Measurements from ENCODE around the gene SORCS3. TPM values are rescaled to one million over a fixed set of nuclear protein-coding genes. Genes with fewer than 3 reads are reported as not detected.

Gene SORCS3
- total RNA-seq, 1 experiment from 2014 or later = 0.04 TPM

DNA sequence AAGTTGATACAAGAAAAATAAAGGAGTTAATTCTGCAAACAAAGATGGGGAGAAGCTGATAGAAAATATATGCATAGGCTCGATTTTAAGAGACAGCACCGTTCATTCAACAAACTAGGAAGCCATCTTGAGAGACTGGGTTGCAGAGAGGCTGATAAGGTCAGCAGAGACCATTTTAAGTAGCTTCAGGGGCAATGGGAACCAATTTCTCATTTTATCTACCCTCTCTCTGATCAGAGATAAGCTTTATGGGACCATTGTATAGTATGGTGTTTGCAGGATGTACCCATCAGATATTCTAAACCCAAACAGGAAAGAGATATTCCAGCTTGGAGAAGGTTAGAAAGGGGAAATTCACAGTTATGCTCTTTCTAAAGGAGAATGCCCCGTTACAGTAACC lies 499.5 kb downstream of the SORCS3 start:
- Mint-ChIP-seq H3K4me1 (peaks cover 2 to 5% of the 10 kb centered on the region in 2 experiments), H3K9me3 (no peaks in the 10 kb centered on the region), H3K27me3 (ENCODE audit: low read depth) (no peaks in the 10 kb centered on the region), H3K4me3 (no peak overlapping the region), H3K36me3 (ENCODE audit: insufficient read depth in 1 of 3, low read depth in 3 of 3) (no peaks in the 10 kb centered on the region), H3K27ac (no peak overlapping the region)
- Histone ChIP-seq H2BK15ac (ENCODE audit: low read depth, low read length) (no peak overlapping the region), H4K5ac (ENCODE audit: insufficient read length, low read depth, low read length) (no peak overlapping the region), H3K23ac (ENCODE audit: insufficient read length, low read depth, low read length) (no peak overlapping the region), H2BK5ac (ENCODE audit: insufficient read length, low read length) (no peak overlapping the region), H3K79me1 (ENCODE audit: insufficient read depth, low read depth, low read length, poor library complexity, severe bottlenecking) (no peaks in the 10 kb centered on the region), H3K14ac (ENCODE audit: insufficient read depth, low read length) (no peak overlapping the region), H2BK12ac (ENCODE audit: insufficient read length, low read depth, low read length) (no peak overlapping the region), H3K4ac (ENCODE audit: low read depth, low read length) (no peak overlapping the region), H4K20me1 (ENCODE audit: control insufficient read depth, insufficient read depth, insufficient read length) (no peaks in the 10 kb centered on the region), H3K27ac (ENCODE audit: insufficient read length, low read depth, low read length) (no peak overlapping the region), H3K9ac (ENCODE audit: extremely low read depth, insufficient read length, low read length) (no peak overlapping the region), H3K4me1 (ENCODE audit: insufficient read depth, low read length) (no peaks in the 10 kb centered on the region), H3K18ac (ENCODE audit: insufficient read length, low read depth, low read length) (no peak overlapping the region), H3K79me2 (ENCODE audit: insufficient read depth, low read length) (no peaks in the 10 kb centered on the region), H3K4me2 (ENCODE audit: insufficient read depth, insufficient read length, low read length) (no peak overlapping the region), H2BK120ac (ENCODE audit: low read depth, low read length, poor library complexity, severe bottlenecking) (no peak overlapping the region), H4K8ac (replicated peaks; ENCODE audit: insufficient read length, low read depth, low read length) (no peak overlapping the region), H3K27me3 (ENCODE audit: insufficient read depth, low read length) (no peaks in the 10 kb centered on the region), H4K91ac (ENCODE audit: insufficient read length, low read depth, low read length) (no peak overlapping the region), H3T11ph (ENCODE audit: low read length) (no peak overlapping the region), H2AFZ (ENCODE audit: low read length) (no peak overlapping the region), H3K56ac (ENCODE audit: insufficient read length, low read depth, low read length) (no peak overlapping the region), H3K23me2 (ENCODE audit: insufficient read length, low read depth, low read length, poor library complexity, severe bottlenecking) (no peaks in the 10 kb centered on the region), H3K9me3 (ENCODE audit: control insufficient read depth, low read depth, low read length) (no peaks in the 10 kb centered on the region), H2BK20ac (ENCODE audit: low read depth, low read length, poor library complexity, severe bottlenecking) (no peak overlapping the region), H2AK5ac (ENCODE audit: insufficient read length, low read length) (no peak overlapping the region)
- TF ChIP-seq, protein P1, sequence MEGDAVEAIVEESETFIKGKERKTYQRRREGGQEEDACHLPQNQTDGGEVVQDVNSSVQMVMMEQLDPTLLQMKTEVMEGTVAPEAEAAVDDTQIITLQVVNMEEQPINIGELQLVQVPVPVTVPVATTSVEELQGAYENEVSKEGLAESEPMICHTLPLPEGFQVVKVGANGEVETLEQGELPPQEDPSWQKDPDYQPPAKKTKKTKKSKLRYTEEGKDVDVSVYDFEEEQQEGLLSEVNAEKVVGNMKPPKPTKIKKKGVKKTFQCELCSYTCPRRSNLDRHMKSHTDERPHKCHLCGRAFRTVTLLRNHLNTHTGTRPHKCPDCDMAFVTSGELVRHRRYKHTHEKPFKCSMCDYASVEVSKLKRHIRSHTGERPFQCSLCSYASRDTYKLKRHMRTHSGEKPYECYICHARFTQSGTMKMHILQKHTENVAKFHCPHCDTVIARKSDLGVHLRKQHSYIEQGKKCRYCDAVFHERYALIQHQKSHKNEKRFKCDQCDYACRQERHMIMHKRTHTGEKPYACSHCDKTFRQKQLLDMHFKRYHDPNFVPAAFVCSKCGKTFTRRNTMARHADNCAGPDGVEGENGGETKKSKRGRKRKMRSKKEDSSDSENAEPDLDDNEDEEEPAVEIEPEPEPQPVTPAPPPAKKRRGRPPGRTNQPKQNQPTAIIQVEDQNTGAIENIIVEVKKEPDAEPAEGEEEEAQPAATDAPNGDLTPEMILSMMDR (conservative IDR thresholded peaks at IDR 0.05) = no peak
- WGBS (ENCODE audit: extremely low coverage, insufficient read length, low lambda C conversion rate) = no CpG with 5 or more reads among the region's 3 CpGs
- no peak for DNase-seq

Measured in H9 (cell line).